Iris pigment epithelial cell (primary cell): ENCODE measurements around the gene TIMM21.

Source experiments
- DNase-seq: peaks from one replicate; pipeline ENCODE4 v3.0.0-alpha.2; 2011; ENCODE audit warnings: low read depth

TIMM21 gene

GRCh38 chr18:74191577-74191976, 43.3 kb downstream of the TIMM21 start:
- no peak for DNase-seq

GRCh38 chr18:74194691-74195090, 46.4 kb downstream of the TIMM21 start:
- peak; percentile 24 for DNase-seq

DNA sequence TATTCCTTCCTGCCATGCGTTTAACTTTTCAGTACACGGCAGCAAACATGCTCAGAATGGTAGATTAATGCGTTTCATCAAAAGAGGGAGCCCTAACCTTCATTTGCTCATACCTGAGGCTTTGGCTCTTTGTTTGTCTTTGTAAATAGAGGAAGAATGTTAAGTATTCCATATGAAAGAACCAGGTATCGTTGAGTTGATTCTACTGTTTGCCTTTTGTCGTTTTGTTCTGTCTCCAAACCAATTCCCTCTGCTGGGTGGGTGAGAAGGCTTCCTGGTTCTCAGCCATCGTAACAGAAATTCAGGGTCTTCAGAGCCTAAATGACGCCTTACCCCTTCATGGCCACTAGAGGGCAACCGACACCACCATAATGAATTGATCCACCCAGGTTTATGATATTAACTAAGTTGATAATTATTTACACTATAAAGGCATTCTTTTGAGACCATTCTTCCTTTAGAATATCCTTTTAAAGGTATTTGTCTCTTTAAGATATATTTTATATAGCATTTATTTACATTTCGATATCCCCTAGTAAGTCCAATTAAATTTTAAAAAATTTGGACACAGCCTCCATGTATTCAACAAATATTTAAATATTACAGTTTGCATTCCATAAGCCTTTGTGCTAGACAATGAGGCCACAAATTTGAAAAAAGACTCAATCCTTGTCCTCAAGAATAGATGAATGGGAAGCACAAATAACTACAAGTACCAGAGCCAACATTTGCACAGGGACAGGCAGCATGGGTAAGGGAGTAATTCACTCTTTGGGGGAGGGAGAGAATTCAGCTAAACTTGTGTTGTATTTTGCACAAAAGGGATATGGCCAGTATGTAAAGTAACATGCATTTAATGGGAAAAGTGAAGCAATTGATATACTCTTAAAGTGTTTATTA, 48.1 kb downstream of the TIMM21 start:
- peak; percentile 67 for DNase-seq

- DNase-seq, result no peak
These were observed 49.5 kb downstream of the TIMM21 start for GRCh38 chr18:74197705-74198341.

- no peak for DNase-seq
These were observed 50.1 kb downstream of the TIMM21 start for GRCh38 chr18:74198453-74198852.

GRCh38 chr18:74200780-74201179, 52.5 kb downstream of the TIMM21 start:
- DNase-seq, result no peak

GRCh38 chr18:74203811-74204210, 55.5 kb downstream of the TIMM21 start:
- no peak for DNase-seq

GRCh38 chr18:74204526-74205152, 56.3 kb downstream of the TIMM21 start:
- no peak for DNase-seq
